Right lobe of liver (tissue), 6 donors: ENCODE results near the gene DACH1. TPM values are rescaled to one million over a fixed set of nuclear protein-coding genes. Genes with fewer than 3 reads are reported as not detected.

ENCODE experiments used
- ATAC-seq, 4 donors: fragments of 200-7000 bp; cut with Tn5 transposase; one replicate each; pipeline ENCODE4 v1.9.1; 2020; ENCODE audit warnings: mild to moderate bottlenecking in 4 of 4, moderate library complexity in 4 of 4
- DNase-seq, 3 donors: peaks; one replicate each; pipeline ENCODE4 v3.0.0-alpha.2; 2020
- H3K27ac ChIP-seq, 3 donors: fragments of 200-600 bp; one replicate each; pipeline ENCODE4 v1.8.0; 2022
- H3K27me3 ChIP-seq, 2 donors: fragments of 200-600 bp; one replicate each; pipeline ENCODE4 v1.8.0; 2022
- H3K36me3 ChIP-seq, 4 donors: fragments of 200-600 bp; sonication (generic) in 1 of 4; one replicate each; pipeline versions ENCODE4 v1.5.1 to v1.8.0; 2017 to 2022; ENCODE audit warnings: control low read depth in 1 of 4
- H3K4me1 ChIP-seq, 4 donors: fragments of 200-600 bp; sonication (generic) in 1 of 4; one replicate each; pipeline versions ENCODE4 v1.5.1 to v1.8.0; 2017 to 2022; ENCODE audit warnings: control low read depth in 1 of 4
- H3K4me3 ChIP-seq, 3 donors: fragments of 200-600 bp; one replicate each; pipeline ENCODE4 v1.8.0; 2022
- H3K9me3 ChIP-seq, 4 donors: fragments of 200-600 bp; sonication (generic) in 1 of 4; one replicate each; pipeline versions ENCODE4 v1.5.1 to v1.8.0; 2017 to 2022; ENCODE audit warnings: control low read depth in 1 of 4
- CTCF ChIP-seq, 4 donors: fragments of 200-600 bp in 3 of 4; fragments of 450-650 bp in 1 of 4; IDR thresholded peaks; one replicate each; pipeline versions ENCODE4 v1.5.1 to v1.8.0; 2016 to 2022; ENCODE audit warnings: antibody characterized with exemption in 4 of 4, mild to moderate bottlenecking in 2 of 4
- POLR2A ChIP-seq: fragments of 450-650 bp; IDR thresholded peaks from one replicate; pipeline ENCODE4 v1.6.1; 2017; ENCODE audit warnings: antibody characterized with exemption, mild to moderate bottlenecking
- WGBS: methylation state at CpG from one replicate; pipeline ENCODE4 v1.1.6; 2018; ENCODE audit warnings: low coverage, low lambda C conversion rate; ENCODE audit not compliant: insufficient coverage; ENCODE audit errors: missing lambda C conversion rate; 5-methylcytosine and 5-hydroxymethylcytosine counted together
- intact Hi-C, 2 donors: fragments of 100-400 bp; cut with DNase I; formaldehyde crosslinking; loops; one replicate each; pipeline versions ENCODE4 v1.11.2 to v1.14.1; 2022
- total RNA-seq, 6 experiments: library from RNA; depleted of rRNA in 2 of 6; stranded (reverse); fragments of >200 nt in 2 of 6; fragmentation: NEBNext Ultra II Directional in 3 of 6; extraction: Animal tissue kit (Norgen Biotek cat#: 25700) in 3 of 6; gene quantifications; one replicate each; pipeline versions ENCODE4 v1.1.0 to v1.2.4, GENCODE V29; 2016 to 2023
- donor health status: DM: no; HTN: yes; CAD: no.
- donor health status: DM: no; HTN: no; CAD: no.
- donor health status: DM: no; HTN: no; CAD: no.
- donor health status: DM: no; HTN: yes; CAD: no.
- donor health status: DM: no; HTN: yes; CAD: no.

DACH1 gene
- total RNA-seq, 6 experiments from 2014 or later: 0.80 to 1.5 (median 0.94) TPM

GRCh38 chr13:71856548-71857043 lies 10.4 kb downstream of the DACH1 start:
- H3K27ac ChIP-seq: no peak overlapping the region
- ATAC-seq (no peak), DNase-seq (no peak)
- H3K9me3 ChIP-seq: no peaks in the 10 kb centered on the region
- TF ChIP-seq CTCF (IDR thresholded peaks at IDR 0.05) (no peak), POLR2A (no peak)
- H3K4me3 ChIP-seq: no peak overlapping the region
- 65% methylated on average over 4 of the region's 4 CpGs for WGBS
- intact Hi-C loops: no loop called here
- H3K36me3 ChIP-seq: no peaks in the 10 kb centered on the region
- H3K4me1 ChIP-seq: no peaks in the 10 kb centered on the region
- no peaks in the 10 kb centered on the region for H3K27me3 ChIP-seq

GRCh38 chr13:71854401-71854800 lies 12.6 kb downstream of the DACH1 start:
- no peak overlapping the region for H3K27ac ChIP-seq
- TF ChIP-seq CTCF (IDR thresholded peaks at IDR 0.05): no peak
- no peak for TF ChIP-seq POLR2A
- H3K4me3 ChIP-seq: no peak overlapping the region
- ATAC-seq: no peak
- H3K36me3 ChIP-seq: no peaks in the 10 kb centered on the region
- WGBS: 36% methylated on average over 1 of the region's 1 CpG
- H3K9me3 ChIP-seq: no peaks in the 10 kb centered on the region
- no peaks in the 10 kb centered on the region for H3K4me1 ChIP-seq
- intact Hi-C loops: no loop called here
- DNase-seq: no peak
- H3K27me3 ChIP-seq: no peaks in the 10 kb centered on the region

- intact Hi-C loops: no loop called here
- WGBS: 41% methylated on average over 3 of the region's 3 CpGs
- TF ChIP-seq CTCF (IDR thresholded peaks at IDR 0.05) (no peak), POLR2A (no peak)
Observed at GRCh38 chr13:71853725-71854124, 13.3 kb downstream of the DACH1 start.

GRCh38 chr13:71852736-71853135 lies 14.3 kb downstream of the DACH1 start:
- no peak for ATAC-seq
- TF ChIP-seq CTCF (IDR thresholded peaks at IDR 0.05): no peak
- TF ChIP-seq POLR2A: no peak
- H3K4me1 ChIP-seq: no peaks in the 10 kb centered on the region
- no peak for DNase-seq
- no peaks in the 10 kb centered on the region for H3K36me3 ChIP-seq
- WGBS: 63% methylated on average over 2 of the region's 2 CpGs
- H3K27ac ChIP-seq: no peak overlapping the region
- no peak overlapping the region for H3K4me3 ChIP-seq
- H3K9me3 ChIP-seq: no peaks in the 10 kb centered on the region
- intact Hi-C loops: no loop called here
- H3K27me3 ChIP-seq: no peaks in the 10 kb centered on the region

More at GRCh38 chr13:71853725-71854124, 13.3 kb downstream of the DACH1 start:
- H3K4me3 ChIP-seq: no peak overlapping the region
- H3K9me3 ChIP-seq: no peaks in the 10 kb centered on the region
- H3K27me3 ChIP-seq: no peaks in the 10 kb centered on the region
- H3K36me3 ChIP-seq: no peaks in the 10 kb centered on the region
- H3K27ac ChIP-seq: no peak overlapping the region
- H3K4me1 ChIP-seq: no peaks in the 10 kb centered on the region
- ATAC-seq: no peak
- DNase-seq: no peak
